Measurements from ENCODE around the gene MAP3K3.
"Not testable (repeated sequence)": the region's sequence is repeated elsewhere in the genome, so short reads cannot be mapped to it uniquely, and the experiment has no call there.

Gene MAP3K3

DNA sequence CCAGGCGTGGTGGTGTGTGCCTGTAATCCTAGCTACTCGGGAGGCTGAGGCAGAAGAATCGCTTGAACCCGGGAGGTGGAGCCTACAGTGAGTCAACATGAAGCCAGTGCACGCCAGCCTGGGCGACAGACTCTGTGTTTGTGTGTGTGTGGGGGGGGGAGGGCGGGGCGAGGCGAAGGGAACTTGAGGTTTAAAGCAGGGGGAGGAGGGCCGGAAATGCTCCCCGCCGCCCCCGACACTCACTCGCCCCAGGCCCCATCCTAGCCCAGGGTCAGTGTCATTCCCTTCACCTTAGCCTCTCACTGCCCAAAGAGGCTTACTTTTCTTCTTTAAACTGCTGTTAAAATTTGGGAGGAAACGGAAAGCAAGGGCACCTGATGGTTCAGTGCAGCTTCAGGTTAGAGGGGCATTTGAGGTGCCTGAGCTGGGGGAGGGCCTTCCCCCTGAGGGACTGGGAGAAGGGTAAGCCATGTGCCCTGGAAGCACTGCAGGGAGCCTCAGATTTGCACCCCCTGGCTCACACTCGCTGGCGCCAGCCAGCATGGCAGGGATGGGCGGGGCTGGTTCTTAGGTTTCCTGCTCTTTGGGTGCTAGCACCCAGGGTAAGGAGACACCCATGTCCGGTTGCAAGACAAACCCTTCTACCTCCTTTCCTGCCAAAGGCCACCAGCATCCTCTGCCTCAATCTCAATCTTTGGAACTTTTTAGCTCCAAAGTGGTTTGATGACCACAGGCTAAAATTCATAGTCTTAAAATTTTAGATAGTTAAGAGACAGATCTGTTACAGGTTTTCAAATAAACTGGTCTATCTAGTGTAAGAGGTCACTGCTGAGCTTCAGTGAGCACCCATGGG lies 79.9 kb downstream of the MAP3K3 start:
- DNase-seq (ENCODE audit: low read depth) = no peak
- no peak overlapping the region for H3K4me3 ChIP-seq (ENCODE audit: low read depth, low read length)

GRCh38 chr17:63702721-63703015 lies 80.5 kb downstream of the MAP3K3 start:
- no peak overlapping the region for H3K4me3 ChIP-seq (ENCODE audit: low read depth, low read length)
- DNase-seq (ENCODE audit: low read depth) = no peak

DNA sequence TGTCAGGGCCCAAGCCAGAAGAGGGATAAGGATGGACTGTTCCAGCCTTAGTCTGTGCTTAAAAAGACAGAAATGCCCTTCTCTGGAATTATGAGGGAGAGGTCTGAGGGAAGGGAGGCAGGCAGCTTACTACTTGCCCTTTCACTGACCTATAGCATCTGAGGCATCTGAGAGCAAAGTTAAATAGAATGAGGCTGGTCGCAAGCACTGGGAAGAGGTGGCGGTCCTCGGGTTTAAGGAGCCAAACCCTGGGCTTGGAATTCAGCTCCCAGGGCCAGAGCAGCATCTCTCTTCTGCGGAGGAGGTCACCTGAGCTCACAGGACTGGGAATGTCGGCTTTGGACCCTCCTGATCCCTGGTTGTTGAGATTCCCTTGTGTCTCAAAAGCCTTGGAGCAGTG lies 80.8 kb downstream of the MAP3K3 start:
- no peak for DNase-seq (ENCODE audit: low read depth)
- H3K4me3 ChIP-seq (ENCODE audit: low read depth, low read length) = no peak overlapping the region

- no peak for DNase-seq (ENCODE audit: low read depth)
- no peak overlapping the region for H3K4me3 ChIP-seq (ENCODE audit: low read depth, low read length)
Measured at GRCh38 chr17:63703556-63704258, 81.5 kb downstream of the MAP3K3 start.

- no peak overlapping the region for H3K4me3 ChIP-seq (ENCODE audit: low read depth, low read length)
- no peak for DNase-seq (ENCODE audit: low read depth)
Measured at GRCh38 chr17:63704259-63704576, 82.0 kb downstream of the MAP3K3 start.

GRCh38 chr17:63704836-63705235 lies 82.6 kb downstream of the MAP3K3 start:
- DNase-seq (ENCODE audit: low read depth) = no peak

GRCh38 chr17:63705657-63706056 lies 83.4 kb downstream of the MAP3K3 start:
- no peak for DNase-seq (ENCODE audit: low read depth)
- no peak overlapping the region for H3K4me3 ChIP-seq (ENCODE audit: low read depth, low read length)

More at GRCh38 chr17:63704836-63705235, 82.6 kb downstream of the MAP3K3 start:
- H3K4me3 ChIP-seq (ENCODE audit: low read depth, low read length) = no peak overlapping the region

- no peak overlapping the region for H3K4me3 ChIP-seq (ENCODE audit: low read depth, low read length)
- no peak for DNase-seq (ENCODE audit: low read depth)
Measured at GRCh38 chr17:63706336-63707082, 84.3 kb downstream of the MAP3K3 start.

- no peak overlapping the region for H3K4me3 ChIP-seq (ENCODE audit: low read depth, low read length)
- DNase-seq (ENCODE audit: low read depth) = no peak
Measured at GRCh38 chr17:63707151-63707550, 84.9 kb downstream of the MAP3K3 start.

- H3K4me3 ChIP-seq (ENCODE audit: low read depth, low read length) = no peak overlapping the region
Measured at GRCh38 chr17:63709110-63709509, 86.9 kb downstream of the MAP3K3 start.

DNA sequence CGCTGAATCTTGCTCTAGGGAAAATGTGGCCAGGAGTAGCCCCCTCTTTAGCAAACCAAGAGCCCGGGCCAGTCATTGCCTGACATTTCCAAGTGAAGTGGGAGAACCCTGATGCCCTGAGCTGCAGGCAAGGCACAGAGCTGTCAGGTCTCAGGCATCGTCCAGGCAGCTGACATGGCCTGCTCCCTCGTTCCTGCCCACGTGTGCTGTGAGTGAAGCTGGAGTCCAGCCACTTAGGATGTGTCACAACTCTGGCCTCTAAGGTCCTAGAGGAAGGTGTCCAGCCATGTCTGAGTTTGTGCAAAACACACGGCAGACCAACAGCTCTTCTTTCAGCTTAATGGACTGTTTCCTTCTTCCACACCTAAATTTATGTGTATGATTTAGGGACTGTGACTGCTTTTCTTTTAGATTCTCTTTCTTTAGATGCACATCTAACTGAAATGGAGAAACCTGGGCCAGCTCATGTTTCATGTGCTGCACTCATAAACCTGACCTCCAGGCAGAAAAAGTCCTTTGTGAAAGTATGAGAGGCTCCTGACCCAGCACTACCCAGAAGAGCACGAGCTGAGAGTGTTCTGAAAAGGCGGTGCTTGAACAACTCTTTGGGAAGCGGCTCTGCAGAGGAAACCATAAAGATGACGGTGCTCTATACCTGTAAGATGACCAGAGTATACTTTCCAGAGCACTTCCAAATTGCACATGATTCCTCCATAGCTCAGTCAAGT lies 92.5 kb downstream of the MAP3K3 start:
- DNase-seq (ENCODE audit: low read depth) = no peak
- no peak overlapping the region for H3K4me3 ChIP-seq (ENCODE audit: low read depth, low read length)

More at GRCh38 chr17:63709110-63709509, 86.9 kb downstream of the MAP3K3 start:
- no peak for DNase-seq (ENCODE audit: low read depth)

DNA sequence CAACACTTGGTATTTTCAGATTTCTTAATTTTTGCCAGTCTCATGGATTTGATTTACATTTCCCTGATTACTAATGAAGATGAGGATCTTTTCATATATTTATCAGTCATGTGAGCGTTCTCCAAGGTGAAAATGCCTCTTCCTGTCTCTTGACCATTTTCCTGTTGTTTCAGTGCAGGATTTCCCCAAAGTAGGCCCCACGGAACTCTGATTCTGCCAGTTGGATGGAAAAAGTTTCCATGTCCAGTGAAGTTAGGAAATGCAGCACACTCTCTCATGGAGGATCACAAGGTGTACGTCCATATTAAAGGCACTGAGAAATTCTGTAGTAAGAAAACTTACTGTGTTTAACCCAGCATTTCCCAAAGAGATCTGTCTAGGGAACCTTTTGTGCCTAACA lies 94.2 kb downstream of the MAP3K3 start:
- no peak for DNase-seq (ENCODE audit: low read depth)
- no peak overlapping the region for H3K4me3 ChIP-seq (ENCODE audit: low read depth, low read length)

DNA sequence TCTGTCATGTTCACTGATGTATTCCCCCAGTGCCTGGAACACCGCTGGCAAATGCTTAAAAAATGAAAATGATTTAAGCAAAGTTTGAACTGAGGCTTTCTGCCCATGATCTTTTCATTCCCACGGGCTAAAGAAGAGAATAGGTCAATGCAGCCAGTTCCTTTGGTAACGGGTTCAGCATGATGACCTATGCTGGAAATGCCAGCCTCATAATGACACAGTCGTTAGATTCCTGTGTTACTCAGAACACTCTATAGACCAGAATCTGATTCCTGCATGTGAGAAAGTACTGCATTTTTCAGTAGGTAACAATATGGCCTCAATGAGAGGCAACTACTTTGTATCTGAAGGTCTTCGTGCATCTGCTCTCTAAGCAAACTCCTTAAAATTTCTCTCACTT lies 96.8 kb downstream of the MAP3K3 start:
- no peak overlapping the region for H3K4me3 ChIP-seq (ENCODE audit: low read depth, low read length)
- no peak for DNase-seq (ENCODE audit: low read depth)

- DNase-seq (ENCODE audit: low read depth); H3K4me3 ChIP-seq (ENCODE audit: low read depth, low read length): not testable (repeated sequence)
Measured at GRCh38 chr17:63720194-63720593, 98.0 kb downstream of the MAP3K3 start.

GRCh38 chr17:63722403-63722802 lies 100.2 kb downstream of the MAP3K3 start:
- DNase-seq (ENCODE audit: low read depth) = no peak
- no peak overlapping the region for H3K4me3 ChIP-seq (ENCODE audit: low read depth, low read length)

DNA sequence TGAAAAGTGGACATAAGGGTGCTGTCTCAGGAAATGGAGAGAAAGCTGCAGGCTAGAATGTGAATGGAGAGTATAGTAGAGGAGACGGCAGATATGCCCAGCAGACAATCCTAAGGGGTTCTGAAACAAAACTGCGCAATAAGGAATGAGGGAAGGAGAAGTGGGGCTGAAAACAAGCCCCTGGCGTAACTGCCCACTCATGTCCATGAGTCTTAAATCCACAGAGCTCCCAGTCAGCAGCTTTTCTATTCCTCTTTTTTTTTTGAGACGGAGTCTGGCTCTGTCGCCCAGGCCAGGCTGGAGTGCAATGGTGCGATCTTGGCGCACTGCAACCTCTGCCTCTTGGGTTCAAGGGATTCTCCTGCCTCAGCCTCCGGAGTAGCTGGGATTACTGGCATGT lies 113.5 kb downstream of the MAP3K3 start:
- H3K4me3 ChIP-seq (ENCODE audit: low read depth, low read length) = no peak overlapping the region
- DNase-seq (ENCODE audit: low read depth) = no peak

DNA sequence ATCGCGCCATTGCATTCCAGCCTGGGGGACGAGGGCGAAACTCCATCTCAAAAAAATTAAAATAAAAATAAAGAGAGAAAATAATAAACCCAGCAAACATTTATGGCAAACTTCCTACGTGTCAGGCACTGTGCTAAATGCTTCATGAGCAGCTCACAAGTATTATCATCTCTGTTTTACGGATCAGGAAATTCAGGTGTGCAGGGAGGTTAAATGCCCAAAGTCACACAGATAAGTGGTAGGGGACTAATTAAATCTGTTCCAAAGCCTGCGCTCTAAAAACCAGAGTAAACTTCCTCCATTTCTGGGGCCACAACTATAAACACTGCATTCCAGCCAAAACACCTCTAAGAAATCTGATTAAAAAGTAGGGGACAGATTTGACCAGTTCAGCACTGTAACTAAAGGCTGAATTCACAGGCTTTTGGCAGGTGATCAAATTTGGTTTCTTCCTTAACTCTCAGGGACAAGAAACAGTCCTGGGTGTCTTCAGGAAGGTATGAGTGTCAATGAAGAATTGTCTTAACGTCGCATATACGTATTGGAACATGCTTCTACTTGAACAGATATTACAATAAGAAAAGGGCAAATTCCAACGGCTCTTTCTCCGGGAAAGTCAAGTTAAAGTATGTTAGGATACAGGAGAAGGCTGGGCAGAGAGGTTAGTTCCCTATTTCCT lies 118.4 kb downstream of the MAP3K3 start:
- no peak for DNase-seq (ENCODE audit: low read depth)
- peak overlapping the region; percentile 91 for H3K4me3 ChIP-seq (ENCODE audit: low read depth, low read length)

GRCh38 chr17:63741143-63741407 lies 118.9 kb downstream of the MAP3K3 start:
- H3K4me3 ChIP-seq (ENCODE audit: low read depth, low read length) = peak overlapping the region; percentile 91
- DNase-seq (ENCODE audit: low read depth) = no peak

- peak; percentile 87 for DNase-seq (ENCODE audit: low read depth)
- peak within 1 kb of the TSS; percentile 91 for H3K4me3 ChIP-seq (ENCODE audit: low read depth, low read length)
Measured at GRCh38 chr17:63741408-63742173, 119.4 kb downstream of the MAP3K3 start, which contains the start of gene STRADA. TSS of gene STRADA (minus strand) at chr17:63741799. CDS start at chr17:63728369, 13,430 bp downstream.

All from skeletal muscle cell (primary cell).